ENCODE measurements around the gene AK8.

Gene AK8

DNA sequence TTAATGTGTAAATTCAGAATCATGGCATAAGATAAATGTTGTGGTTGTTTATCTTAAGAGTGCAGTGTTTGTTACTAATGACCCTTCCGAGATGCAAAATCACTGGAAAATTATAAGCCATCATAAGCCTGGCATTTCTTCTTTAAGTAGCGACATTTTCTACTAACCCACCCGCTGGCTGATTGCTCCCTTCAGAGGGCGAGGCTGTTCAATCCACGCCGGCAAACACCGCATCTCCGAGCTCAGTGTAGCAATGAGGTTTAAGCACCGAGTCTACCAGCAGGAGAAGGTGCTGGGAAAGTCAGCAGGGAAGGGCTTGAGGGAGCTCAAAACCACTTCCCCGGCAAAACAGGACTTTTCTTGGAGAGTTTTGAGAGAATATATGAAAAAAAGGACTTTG, 52.7 kb downstream of the AK8 start:
- no peak for DNase-seq (ENCODE audit: low read depth in 3 of 3)

DNA sequence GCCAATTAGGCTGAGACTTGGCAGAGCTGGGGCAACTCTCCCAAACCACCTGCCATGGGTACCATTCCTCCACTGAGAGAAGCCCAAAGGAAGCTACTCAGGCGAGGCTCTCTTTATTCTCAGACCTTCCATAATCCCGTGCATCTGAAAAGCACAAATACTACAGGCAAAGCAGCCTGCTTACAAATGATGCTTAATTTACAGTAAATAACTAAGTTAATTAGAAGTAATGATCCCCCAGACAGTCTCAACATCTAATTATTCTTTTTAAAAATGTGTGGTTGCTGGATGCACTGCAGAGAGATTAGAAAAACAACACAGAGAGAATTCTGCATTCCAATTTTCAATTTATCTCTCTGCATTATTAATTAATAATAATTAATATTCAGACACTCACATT, 53.1 kb downstream of the AK8 start:
- DNase-seq (ENCODE audit: low read depth in 3 of 3), result no peak

GRCh38 chr9:132824151-132824550, 53.9 kb downstream of the AK8 start:
- DNase-seq (ENCODE audit: low read depth in 3 of 3), result no peak

DNA sequence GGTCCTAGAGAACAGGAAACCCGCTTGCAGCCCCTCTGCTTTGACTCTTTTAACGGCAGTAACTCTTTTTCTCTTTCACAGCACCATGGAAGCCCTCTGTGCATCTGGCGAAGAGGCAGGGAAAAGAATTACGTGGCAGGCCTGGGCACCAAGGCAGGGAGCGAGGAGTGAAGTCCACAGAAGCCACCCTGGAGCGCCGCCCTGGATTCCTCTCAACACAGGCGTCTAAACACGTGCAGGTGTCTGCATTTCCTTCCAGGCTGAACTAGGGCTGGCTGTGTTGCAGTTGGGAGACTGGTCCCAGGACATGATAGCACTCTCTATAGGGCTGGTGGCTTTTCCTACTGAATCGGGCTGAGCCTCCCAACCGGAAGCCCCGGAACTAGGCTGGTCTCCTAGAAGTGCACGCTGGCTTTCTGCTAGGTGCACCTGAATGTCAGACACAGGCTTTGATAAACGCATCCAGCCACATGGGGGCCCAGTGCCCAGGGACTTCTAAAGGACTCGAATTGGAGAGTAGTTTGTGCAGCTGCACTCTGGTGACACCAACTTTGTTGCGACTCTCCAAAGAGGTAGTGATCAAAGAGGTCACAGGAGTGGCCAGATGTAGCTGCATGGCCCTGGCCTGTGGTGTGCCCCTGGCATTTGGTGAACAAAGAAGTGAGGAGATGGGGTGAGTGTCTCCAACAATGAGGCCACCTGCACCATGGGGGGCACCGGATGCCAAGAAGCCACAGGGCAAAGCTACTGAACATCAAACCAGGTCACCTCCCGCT, 54.5 kb downstream of the AK8 start:
- no peak for DNase-seq (ENCODE audit: low read depth in 3 of 3)

DNA sequence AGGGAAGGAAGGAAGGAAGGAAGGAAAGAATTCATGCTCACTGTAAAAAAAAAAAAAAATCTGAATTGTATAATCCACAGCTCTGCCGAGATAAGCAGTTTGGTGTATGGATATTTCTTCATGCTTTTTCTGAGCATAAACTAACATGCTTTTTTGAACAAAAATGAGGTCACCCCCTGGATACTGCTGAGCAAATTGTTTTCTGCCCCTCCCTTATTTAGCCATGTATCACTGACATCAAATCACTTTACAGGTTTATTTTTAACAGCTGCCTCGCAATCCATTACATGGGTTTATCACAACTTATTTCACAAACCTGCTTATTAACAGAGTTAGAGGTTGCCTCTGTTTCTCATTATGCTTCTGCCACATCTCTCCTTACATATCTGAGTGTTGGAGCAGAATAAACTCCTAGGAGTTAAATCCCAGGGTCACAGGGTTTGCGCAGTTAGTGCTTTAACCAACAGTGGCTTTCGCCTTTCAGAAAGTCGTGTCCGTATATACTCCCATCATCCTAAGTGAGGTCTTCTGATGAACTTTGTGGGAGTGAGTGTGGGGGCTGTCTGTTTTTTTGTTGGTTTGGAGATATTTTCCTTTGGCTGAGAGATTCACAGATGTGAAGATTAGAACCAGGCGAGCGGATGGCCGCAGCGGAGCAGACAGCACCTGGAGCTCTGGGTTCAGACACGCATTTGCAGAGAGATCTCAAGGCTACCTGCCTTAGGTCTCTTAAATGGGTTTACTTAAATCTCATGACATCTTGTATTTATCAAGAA, 57.7 kb downstream of the AK8 start:
- no peak for DNase-seq (ENCODE audit: low read depth in 3 of 3)

- DNase-seq (ENCODE audit: low read depth in 3 of 3), result no peak
Measured at GRCh38 chr9:132818588-132818987, 59.5 kb downstream of the AK8 start.

- no peak for DNase-seq (ENCODE audit: low read depth in 3 of 3)
Measured at GRCh38 chr9:132814937-132815336, 63.1 kb downstream of the AK8 start.

- DNase-seq (ENCODE audit: low read depth in 3 of 3), result no peak
Measured at GRCh38 chr9:132813115-132813771, 64.8 kb downstream of the AK8 start.

GRCh38 chr9:132811985-132812384, 66.1 kb downstream of the AK8 start:
- no peak for DNase-seq (ENCODE audit: low read depth in 3 of 3)

DNA sequence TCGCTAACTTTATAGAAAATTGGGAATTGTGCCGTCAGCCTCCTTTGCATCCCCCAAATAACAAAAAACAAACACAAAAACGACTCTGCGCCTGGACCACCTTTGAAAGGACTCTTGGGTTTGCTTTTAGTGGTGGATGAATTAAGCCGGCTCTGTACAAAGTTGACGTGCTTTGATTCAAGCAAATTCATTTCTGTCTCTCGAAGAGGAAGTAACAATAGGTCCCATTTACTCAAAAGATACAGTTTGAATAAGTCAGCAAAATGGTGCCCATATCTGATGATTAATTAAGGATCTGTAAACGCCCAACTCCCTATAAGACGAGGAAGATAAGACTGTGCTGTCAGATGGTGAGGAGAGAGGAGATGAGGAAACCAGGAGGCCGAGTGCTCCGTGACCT, 67.8 kb downstream of the AK8 start:
- no peak for DNase-seq (ENCODE audit: low read depth in 3 of 3)

DNA sequence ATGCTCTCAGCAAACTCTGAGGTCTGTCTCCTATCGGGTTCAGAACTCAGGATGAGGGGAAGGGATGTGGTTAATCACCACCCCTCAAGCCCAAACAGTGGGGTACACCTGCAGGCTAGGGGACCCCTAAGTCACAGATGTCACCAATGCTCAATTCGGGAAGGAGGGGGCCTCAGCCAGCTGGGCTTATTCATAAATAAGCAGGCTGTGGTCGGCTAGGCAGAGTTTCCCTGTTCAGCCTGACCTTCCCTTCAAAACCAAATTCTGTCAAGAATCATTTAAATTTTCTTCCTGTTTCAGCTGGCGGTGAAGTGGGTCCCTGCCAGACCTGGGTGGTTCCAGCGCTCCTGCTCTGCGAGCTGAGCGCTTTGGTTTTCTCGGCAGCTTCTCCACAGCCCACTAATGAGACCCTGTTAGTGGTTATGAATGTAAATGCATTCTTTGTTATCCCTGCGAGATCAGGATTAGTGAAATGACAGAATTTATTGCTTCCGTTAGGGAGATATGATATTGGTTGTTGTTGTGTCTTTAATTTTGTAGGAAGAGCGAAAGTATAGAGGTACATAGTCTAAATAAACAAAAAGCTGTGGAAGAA, 68.3 kb downstream of the AK8 start:
- DNase-seq (ENCODE audit: low read depth in 3 of 3), result no peak

DNA sequence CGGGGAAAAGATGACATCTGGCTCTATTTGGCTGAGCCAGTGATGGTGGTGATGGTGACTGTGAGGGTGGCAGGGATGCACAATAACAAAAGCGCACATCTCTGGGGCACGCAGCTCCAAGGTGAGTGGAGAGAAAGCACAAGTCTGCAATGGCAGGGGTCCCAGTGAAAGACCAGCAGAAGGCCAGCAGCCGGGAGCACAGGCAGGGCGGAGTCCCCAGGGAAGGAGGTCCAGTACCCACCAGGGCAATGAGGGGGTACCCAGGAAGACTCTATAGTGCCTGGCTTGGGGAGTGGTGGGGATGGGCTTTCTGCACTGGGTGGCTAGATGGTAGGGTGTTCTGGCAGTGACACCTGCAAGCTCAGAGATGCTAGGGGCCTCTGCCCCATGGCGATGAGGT, 69.4 kb downstream of the AK8 start:
- DNase-seq (ENCODE audit: low read depth in 3 of 3), result no peak

DNA sequence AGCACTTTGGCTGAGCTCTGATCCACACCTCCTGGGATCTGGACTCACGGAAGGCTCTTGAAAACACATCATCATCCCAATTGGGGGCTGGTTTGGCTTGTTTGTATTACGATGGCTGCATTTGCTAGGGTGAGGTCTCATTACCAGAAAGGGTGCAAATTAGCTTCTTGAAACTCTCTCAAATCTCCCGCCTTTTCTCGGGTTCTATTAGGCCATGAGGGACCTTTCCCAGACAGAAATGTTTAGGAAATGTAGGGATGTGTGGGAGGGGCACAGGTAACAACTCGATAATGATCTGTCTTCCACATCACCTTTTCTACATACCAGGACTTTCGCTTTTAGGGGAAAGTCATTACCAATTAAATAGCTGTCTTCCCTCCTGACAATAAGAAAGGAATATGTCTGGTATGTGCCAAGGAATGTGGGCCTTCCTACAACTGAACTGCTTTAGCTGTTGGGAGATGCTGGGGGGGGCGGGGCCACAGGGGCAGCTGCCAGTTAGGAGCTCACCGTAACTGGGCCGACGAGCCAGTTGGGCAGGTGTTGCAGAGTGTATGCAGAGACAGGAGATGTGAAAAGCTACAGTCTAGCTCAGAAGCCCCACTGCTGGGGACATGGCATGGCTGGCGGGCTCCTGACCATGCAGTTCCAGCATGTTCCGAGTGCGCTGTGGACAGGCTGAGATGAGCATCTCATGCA, 71.2 kb downstream of the AK8 start:
- no peak for DNase-seq (ENCODE audit: low read depth in 3 of 3)

- no peak for DNase-seq (ENCODE audit: low read depth in 3 of 3)
Measured at GRCh38 chr9:132806306-132806705, 71.8 kb downstream of the AK8 start.

DNA sequence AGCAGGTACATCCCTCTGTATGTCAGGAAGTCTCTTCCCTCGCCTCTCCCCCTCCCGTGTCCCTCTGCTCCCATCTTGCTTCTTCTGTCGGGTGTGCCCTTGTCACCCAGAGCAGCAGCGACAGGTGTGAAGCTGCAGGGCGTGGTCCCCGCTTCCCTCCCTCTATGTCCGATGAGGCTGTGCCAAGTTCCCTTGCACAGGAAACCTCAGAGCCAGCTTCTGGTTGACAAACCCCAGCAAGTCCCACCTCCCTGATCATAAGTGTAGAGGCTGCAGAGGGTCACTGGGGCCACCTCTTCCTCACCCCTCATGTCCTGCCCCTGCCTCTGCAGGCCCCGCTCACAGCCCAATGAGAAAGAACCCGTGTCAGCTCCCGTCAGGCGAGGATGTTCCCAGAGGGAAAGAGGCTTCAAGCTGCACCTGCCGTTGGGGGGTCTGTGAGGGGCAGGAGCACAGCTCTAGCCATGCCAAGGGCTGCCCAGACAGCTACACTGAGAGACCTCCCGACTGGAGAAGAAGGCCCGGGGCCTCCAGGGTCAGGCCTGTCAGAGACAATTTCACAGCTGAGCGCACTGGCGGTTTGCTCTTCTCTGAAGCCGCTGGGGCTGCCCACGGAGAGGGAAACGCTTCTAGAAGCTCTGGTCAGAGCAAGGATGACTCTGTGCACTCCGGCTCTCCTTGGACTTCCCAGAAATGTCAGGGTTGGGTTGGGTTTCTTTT, 73.3 kb downstream of the AK8 start:
- no peak for DNase-seq (ENCODE audit: low read depth in 3 of 3)

DNA sequence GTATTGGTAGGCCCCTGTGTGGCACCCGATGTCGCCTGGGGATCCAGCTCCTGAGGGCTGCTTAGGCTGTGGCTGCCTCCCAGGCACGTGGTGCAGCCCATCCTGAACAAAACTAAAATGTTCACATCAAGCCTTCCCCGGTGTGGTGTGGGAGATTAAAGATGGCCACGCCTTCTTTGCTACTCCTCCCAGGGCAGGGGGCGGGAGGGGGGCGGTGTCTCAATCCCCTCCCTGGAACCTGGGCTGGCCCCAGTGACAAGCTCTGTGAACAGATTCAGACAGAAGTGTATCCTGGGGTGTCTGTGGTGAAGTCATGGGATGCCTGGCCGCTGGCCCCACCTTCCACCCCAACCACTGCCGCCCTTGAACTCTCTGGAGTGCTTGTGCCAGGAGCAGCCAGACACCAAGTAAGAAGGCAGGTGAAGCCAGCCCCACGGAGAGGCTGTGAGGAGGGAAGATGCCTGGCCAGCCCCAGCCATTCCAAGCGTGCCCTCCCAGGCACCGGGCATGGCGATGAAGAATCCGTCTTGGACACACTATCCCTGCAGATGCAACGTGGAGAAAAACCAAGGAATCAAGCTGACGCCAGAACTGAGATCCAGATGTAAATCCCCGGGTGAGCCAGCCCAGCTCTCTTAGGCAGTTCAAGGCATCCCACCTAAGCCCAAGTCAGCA, 75.8 kb downstream of the AK8 start:
- DNase-seq (ENCODE audit: low read depth in 3 of 3), result no peak

- no peak for DNase-seq (ENCODE audit: low read depth in 3 of 3)
Measured at GRCh38 chr9:132801659-132802058, 76.4 kb downstream of the AK8 start.

DNA sequence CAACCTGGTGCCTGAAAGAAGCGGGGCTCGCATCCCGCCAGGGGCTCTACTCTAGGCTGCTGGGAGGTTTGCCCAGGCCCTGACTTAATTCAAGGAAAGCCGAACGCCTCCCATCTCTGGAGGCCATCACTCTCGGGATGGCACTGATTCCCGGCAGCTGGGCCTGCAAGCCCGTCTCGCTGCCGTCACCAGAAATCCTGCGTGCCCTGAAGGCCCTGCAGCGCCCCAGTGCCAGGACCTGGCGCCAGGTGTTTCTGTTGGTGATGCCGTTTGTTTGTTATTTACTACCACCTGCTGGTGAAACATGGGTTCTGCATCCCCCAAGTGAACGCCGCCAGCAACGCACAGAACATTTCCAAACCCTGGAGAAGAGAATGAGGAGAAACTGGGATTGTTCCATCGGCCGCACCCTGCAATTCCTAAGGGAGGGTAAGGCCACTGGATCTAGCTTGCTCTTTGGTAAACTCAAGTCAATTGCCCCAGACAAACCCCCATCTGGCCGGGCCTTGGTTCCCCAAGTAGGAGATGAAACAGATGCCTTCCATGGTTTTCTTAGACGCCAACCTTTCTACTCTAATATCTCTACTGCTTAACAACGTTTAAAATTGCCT, 77.9 kb downstream of the AK8 start:
- DNase-seq (ENCODE audit: low read depth in 3 of 3), result peak; percentile 22 to 45 (median 35)

DNA sequence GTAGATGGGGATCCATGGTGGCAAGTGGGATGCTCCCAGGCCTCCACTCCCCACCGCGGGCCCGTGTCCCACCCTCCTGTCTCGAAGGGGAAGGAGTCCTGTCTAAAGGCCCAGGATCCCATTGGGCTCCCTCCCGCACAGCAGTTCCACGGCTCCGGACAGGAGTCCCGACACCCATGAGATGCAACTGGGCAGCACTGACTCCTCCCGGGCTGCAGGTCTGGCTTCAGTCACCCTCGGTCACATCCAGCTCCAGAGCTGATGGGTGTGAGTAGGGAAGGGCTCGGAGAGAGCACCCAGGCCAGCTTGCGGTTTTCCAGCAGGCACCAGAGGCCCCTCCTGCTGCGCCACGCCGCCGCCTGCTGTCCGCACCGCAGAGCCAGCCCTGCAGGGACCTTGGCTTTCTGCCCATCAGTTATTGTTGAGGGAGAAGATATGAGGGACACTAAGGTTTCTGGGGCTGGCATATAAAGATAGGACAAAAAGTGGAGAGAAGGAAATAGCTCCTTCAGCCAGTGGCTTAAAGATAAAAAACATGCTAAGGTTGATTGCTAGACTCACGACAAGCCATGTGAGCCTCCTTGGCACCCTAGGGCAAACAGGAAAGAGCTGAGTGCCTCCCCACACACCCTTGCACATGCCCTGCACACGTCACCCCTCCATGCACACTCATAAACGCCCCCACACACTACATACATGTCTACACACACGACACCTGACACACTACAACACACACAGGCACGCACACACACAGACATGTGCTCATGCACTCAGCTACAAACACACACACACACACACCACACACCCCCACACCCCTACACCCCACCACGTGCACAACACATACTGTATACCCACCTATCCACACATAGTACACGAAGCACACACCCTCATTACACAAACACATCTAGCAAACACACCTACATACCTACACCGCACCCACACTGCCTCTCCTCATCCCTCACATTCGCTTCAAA, 79.0 kb downstream of the AK8 start:
- DNase-seq (ENCODE audit: low read depth in 3 of 3), result no peak
